HG02938 (cell line): Measurements from ENCODE around the gene FUT7.

Experiments used
- ATAC-seq: cut with Tn5 transposase; IDR thresholded peaks from one replicate; pipeline ENCODE4 v1.9.1; 2021; ENCODE audit warnings: mild to moderate bottlenecking, moderate library complexity; ENCODE audit not compliant: unreplicated experiment

The FUT7 gene

DNA sequence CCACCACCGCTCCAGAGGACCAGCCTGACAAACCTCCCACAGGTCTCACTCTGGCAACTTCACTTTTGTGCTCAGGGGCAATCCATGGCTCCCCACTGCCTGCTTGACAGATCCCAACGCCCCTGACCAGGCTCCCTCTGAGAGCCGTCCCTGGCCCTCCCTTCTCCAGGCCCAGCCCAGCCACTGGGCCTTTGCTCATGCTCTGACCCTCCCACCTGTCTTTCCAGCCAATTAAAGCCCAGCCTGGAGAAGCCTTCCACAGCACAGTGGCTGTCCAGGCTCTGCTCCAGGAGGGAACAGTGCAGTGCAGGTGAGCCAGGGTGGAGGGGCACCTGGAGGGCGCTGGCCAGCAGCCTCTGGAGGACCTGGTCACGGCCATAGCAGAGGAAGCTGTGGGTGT, 18.7 kb upstream of the FUT7 start:
- no peak for ATAC-seq

DNA sequence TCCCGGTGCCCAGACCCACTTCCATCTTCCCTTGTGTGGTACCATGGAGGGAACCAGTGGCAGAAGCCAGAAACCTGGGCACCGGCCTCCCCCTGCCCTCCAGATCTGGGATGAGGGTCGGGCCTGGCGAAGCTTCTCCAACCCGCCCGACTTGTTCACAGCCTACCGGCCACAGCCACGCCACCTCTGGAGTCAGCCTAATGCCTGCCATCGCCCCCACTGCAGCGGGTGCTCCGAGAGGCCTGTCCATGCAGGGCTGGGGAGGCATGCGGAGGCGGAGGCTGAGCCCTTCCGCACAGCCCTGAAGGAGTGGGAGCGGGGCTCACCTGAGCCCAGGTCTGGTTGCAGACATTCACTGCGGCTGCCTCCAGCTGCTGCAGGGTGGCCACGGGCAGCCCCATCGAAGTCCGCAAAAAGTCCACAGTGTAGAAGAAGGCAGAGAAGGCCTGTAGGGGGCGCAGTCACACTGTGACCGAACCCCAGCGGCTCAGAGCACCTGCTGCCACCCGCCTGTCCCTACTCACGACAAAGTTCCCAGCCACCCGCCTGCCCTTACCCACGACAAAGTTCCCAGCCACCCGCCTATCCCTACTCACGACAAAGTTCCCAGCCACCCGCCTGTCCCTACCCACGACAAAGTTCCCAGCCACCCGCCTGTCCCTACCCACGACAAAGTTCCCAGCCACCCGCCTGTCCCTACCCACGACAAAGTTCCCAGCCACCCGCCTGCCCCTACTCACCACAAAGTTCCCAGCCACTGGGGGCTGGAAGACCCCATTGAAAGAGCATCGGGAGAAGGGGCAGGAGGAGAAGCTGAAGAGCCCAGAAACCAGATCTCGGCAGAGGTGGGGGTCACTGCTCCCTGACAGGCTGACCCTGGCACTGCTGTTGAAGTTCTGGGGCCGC, 17.9 kb upstream of the FUT7 start:
- no peak for ATAC-seq

DNA sequence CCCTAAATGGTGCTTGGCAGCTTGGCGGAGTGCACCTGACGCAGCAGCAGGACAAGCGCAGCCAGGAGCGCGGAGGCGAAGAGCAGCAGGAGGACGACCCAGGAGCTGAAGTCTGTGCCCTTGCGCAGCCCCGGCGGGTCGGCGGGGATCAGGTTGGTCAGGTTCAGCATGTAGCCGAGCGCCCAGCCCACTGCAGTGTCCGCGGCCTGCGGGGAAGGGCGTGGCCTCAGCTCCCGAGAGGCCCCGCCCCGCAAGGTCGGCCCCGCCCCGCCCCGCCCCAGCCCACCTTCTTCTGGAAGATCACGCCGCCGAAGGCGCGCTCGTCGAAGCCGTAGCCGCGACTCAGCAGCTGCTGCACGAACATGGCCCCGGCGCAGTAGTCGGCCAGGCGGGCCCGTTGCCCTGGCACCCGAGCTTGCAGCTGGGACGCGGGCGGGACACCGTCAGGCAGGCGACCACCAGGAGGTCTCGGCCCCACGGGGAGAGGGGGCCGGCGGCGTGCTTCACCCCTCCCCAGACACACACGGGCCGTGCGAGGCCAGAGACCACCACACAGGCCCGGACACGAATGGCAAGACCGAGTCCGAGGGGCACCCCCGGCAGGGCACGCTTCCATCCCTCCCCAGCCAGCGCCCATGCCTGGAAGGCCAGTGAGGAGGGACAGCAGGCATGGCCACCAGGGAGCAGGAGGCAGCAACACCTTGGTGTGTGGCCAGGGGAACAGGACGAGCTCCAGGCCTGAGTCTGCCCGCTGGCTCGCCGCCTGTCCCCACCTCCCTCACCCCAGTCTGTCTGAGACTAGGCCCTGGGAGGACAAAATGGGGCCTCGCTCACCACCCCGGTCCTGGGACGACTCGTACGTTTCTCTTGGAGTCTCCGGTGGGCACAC, 17.0 kb upstream of the FUT7 start:
- no peak for ATAC-seq

DNA sequence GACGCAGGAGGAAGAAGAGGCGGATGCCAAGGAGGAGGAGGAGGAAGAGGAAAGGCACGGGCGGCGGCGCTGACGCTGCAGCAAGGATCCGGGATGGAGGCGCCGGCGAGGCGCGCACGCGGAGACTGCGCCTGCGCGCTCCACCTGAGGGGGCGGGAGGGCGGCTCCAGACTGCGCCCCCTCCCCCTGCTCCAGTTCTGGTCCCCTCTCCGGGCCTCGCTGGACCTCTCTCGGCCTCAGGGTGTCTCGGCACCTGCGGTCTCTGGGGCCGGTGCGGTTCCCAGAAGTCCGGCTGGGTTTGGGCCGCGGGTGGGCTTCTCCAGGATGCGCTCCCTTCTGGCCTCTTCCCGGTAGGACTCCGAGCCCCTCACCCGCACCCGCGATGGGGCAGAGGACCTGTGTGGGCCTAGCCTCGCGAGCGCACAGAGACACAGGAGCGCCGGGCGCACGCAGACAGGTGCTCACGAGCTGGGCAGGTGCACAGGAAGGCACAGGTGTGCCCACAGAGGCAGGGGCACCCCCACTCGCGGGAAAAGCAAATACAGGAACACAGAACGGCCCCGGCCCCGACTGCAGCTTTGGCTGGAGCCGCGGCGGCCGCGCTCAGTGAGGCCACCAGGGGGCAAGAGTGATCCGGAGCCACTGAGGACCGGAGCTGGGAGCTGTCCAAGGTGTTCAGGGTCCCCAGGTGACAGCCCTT, 14.3 kb upstream of the FUT7 start, which contains the start of gene NPDC1:
Gene NPDC1, minus strand, starts transcription at position 90 of the 700 bp plus-strand sequence. CDS start 188 bp downstream, outside the sequence.
- ATAC-seq, result no peak

DNA sequence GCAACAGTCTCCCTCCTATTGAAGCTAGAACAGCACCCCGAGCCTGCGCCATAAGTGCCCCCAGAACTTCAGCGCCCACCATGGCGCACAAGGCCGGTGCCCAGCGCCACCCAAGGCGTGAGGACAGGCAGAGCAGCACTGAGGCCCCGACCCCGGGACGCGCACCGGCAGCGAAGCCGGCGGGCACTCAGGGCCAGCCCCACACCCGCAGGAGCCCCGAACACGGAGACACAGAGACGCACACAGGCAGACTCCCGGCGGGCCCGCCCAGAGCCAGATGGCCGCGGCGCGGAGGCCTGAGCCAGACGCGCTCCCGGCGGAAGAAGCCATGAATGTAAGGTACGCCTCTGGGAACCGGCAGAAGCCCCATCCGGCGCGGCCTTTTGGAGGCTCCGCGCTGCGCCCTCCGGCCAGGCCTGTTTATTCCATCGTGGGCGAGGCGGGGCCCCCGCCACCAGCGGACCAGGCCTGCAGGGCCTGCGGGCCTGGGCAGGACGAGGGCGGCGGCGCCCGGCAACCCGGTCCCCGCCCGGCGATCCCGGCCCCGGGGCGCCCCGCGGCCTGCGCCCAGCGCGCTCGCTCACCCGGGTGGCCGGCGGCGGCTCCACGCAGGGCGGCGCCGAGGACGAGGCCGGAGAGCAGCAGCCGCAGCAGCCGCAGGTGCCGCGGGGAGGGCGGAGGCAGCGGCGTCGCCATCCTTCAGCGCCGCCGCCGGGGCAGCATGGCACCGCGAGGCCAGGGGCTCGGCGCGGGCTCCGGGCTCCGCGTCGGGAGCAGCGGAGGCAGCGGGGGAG, 13.6 kb upstream of the FUT7 start:
- ATAC-seq, result no peak

DNA sequence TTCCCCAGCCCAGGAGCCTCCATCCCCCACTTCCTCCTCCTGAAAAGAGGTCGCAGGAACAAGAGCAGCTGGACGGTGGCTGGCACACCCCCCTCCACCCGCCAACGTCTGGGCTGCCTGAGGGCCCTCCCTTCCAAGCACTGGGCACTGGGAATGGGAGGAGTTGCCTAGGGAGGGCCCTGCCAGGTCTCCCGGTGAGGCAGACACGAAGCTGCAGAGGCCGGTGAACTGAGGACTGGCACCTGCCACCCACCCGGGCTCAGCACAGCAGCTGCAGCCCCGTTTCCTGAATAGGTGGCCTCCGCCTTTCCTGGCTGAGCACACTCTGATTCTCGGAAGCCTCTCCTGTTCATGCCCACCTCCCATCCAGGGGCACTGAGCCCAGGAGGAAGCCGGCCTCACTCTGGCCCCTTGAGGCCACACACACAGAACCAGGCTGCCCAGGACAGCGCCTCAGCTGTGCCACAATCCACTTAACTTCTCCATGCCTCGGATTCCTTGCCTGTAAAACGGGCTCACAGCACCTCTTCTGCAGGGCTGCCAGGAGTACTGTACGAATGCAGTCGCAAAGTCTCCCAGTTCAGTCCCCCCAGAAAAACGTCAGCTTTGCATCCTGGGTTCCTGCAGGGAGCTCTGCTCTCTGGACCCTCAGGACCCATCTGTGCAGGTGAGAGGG, 12.8 kb upstream of the FUT7 start:
- ATAC-seq, result no peak

DNA sequence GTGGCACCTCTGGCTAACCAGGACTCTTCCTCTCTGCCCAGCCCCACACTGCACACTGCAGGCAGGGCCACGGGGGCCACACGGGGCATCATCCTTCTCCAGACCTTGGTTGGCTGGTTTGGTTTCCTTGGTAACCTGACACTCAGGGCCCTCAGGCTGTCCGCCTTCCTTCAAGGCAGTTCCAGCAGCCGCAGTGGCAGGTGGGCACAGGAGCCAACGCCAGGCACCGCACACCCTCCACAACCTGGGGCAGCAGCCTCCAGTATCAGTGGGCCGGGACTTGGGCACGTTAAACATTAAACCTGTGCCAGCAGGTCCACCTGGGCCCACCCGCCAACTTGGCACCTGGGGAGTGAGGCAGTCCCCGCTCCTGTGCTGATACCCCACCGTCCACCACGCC, 12.1 kb upstream of the FUT7 start:
- ATAC-seq, result no peak

DNA sequence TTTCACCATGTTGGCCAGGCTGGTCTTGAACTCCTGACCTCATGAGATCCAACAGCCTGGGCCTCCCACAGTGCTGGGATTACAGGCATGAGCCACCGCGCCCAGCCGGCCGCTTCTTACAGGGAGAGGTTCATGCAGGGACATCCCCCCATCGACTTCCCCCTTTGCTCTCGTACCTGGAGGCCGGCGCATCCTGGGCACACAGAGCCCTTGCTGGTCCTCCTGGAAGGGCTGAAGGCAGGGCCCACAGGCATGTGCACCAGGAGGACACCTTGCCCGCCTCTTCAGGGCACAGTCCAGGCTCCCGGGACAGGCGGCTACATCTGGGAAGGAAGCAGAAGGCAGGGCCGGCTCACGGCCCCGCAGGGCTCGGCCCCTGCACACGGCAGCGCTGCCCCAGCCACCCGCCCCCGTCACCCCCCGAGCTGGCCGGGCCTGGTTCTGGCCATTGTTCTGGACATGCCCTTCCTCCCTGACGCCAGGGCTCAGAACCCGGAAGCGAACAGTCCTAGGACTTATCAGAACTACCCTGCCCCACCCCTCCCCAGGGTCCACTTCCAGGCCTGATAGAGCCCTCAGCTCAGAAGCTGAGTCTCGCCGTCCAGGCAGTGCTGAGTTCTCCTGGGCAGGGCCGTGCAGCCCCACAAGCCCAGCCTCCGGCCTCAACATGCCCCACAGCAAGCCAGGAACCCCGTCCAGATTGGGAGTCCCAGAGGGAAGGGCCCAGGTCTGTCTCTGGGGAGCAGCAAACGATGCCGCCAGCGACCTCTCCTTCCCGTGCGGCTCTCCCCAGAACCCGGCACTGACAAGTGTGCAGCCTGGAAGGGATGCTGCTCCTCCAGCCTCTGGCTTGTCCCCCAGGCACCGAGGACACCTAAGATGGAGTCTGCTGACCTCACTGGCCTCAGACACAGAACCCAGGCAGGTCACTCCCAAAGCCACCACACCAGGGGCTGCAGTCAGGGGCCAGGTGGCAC, 11.2 kb upstream of the FUT7 start:
- no peak for ATAC-seq

DNA sequence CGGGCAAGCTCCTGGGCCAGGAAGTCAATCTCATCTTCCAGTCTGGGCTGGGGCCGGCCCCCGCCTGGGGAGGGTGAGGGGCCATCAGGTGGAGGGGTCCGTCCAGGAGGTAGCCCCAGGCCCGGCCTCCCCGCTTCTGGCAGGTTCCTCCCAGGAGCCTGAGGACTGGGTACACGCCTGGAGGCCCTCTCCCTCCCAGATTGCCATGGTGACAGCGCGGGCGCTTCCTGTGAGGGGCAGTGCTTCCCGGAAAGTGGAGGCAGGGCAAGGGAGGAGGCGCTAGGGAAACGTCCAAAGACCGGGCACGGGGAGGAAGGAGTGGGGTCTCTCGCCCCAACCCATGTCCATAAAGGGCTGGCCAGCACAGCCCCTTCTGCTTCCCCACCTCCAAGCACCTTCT, 9.2 kb upstream of the FUT7 start:
- no peak for ATAC-seq

DNA sequence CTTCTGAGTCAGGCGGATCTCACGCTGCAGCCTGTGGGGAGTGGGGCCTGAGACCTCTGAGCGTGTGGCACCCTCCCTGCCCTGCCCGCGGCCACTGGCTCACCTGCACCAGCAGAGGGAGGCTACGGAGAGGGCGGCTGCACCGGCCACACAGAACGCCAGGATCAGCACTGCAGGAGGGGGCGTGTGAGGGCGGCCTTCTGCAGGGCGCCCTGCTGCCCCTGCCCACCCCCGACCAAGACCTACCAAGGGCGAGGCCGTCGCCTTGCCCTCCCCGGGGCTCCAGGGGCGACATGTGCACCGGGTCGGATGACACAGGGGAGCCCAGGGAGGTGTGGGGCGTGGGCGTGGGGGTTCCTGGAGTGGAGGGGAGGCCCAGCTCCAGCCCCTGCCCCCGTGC, 8.7 kb upstream of the FUT7 start:
- ATAC-seq, result no peak

DNA sequence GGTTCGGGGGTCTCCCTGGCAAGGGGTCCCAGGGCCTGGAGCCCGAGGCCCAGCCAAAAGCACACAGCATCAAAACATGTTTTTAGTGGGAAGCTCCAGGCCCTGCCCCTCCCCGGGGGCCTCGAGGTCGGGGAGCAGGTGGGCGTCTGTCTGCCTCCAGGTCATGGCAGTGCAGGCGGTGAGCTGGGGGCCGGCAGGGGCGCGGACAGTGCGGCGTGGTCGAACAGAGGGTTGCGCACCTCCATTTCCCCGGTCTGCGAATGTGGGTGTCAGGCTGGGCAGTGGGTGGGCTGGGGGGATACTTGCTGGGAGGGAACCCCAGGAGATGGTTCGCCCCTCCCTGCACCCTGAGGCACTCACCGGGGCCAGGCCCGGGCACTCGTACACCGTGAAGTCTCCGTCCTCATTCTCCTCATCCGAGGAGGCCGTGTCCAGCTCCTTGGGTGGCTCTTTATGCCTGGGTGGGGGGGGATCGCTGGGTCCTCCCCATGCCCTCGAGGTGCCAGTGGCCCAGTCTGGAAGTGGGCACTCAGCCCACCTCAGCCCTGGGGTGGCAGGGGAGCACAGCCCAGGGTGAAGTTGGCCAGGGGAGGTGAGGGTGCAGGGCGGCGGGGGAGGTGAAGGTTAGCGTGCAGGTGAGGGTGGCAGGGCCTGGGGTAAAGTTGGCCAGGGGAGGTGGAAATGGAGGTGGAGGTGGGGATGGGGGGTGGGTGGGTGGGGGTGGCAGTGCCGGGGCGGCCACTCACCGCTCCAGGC, 7.9 kb upstream of the FUT7 start:
- ATAC-seq, result no peak

DNA sequence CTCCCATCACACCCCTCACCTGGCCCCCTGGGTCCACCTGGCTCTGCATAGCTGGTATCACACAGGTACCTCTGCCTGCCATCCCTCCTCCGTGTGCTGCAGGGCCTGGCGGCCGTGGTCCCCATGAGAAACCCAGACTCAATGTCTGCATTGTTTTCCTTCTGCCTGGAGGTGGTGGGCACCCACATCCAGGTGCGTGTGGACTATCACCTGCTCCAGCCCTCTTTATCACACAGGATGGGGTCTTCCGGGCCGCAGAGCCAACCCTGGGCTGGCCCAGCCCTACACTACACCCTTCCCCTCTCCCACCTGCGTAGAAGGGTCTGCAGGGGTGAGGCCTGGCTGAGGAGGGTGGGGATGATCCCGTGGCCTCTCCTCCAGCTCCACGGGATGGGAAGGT, 7.0 kb upstream of the FUT7 start:
- ATAC-seq, result no peak

DNA sequence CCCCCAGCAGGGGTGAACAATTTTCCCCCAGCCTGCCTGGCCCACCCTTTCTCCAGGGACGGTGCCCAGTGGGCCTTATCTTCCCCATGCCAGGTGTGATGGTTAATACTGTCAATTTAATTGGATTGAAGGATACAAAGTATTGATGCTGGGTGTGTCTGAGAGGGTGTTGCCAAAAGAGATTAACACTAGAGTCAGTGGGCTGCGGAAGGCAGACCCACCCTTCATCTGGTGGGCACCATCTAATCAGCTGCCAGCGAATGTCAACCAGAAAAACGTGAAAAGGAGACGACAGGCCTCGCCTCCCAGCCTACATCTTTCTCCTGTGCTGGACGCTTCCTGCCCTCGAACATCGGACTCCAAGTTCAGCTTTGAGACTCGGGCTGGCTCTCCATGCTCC, 5.6 kb upstream of the FUT7 start:
- no peak for ATAC-seq

DNA sequence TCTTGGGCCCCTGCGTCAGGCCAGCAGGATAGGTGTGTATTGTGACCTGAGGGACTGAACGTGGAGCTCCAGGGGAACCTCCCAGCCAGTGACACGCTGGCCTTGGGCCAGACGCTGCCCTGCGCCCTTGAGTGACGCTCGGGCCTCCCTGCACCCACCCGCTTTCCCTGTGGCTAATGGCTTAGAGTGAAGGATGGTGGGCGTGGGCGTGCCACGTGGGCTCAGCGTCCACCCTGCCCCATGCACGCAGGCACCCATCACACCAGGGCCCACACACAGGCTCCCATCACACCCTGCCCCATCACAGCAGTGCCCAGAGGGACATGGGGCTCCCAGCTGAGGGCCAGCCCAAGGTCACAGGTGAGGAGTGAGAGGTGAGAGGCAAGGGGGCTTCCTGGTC, 5.1 kb upstream of the FUT7 start:
- no peak for ATAC-seq

DNA sequence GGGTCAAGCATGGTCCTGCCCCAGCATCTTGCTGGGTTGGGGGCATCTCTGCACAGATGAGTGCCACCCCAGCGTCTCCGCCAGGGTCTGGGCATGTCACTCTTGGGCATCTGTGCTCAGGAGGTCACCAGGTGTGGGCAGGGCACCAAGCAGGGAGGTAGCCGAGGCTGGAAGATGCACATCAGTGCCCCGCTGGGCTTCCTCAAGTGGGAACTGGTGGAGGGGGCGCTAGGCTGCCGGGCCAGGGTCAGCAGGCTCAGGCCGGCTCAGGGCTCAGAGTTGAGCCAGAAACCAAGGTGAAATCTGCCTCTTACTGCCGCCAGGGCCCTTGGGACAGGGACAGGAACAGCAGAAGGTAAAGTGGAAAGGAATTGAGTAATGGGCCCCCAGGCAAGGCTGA, 4.0 kb upstream of the FUT7 start:
- ATAC-seq, result no peak

DNA sequence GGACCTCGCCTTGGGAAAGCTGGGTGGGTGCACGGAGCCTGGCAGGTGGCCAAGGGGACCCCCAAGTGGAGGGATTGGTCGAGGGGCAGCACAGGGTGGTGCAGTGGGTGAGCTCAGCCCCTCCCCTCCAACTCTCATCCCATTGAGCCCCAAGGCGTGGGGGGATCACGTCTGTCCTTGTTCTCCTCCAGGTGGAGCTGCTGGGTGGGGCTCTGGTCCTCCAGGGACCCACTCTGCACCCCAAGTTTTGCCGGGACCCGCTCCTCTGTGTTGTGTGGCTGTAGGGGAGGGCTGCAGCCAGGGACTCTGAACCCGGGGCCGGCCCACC, 3.6 kb upstream of the FUT7 start:
- ATAC-seq, result no peak

DNA sequence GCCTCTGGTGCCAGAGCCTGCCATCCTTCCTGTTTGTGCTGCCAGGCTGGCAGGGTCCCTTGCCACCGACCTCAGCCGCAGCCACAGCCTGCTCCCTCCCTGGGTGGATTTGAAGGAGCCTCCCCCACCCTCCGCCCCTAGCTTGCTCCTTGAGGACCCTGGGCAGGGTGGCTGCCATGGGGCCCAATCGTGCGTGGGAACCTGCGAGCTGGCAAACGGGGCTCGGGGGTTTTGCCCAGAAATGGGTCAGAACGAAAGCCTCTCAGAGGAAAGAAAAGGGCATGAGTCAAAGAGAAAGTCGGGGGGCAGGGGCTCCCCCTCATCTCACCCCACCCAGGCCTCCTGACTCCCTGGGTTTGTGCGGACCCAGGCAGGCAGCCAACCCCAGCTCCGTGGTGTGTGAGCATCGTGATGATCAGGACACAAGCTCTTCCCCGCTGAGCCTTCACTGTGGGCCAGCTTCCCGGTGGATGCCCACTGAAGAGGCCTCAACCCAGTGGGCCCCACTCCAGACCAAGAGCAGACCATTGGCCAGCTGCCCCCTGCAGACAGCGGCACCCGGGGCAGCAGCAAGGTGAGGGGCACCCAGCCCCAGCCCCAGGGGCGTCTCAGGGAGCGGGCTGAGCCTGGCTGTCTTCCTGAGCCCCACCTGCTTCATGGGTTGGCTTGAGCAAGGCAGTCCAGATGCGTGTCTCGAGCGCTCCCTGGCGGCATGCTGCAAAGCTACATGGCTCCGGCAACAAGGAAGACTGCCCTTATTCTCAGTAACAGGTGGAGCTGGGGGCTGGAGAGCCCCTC, 3.0 kb upstream of the FUT7 start:
- ATAC-seq, result no peak
